HG02852 (cell line): ENCODE results near the gene CCDC90B.
"Not testable (repeated sequence)": the region's sequence is repeated elsewhere in the genome, so short reads cannot be mapped to it uniquely, and the experiment has no call there.

Experiments
- ATAC-seq: cut with Tn5 transposase; IDR thresholded peaks from one replicate; pipeline ENCODE4 v1.9.1; 2021; ENCODE audit warnings: mild to moderate bottlenecking, moderate library complexity; ENCODE audit not compliant: unreplicated experiment

The CCDC90B gene

GRCh38 chr11:83292709-83293456 lies 6.7 kb upstream of the CCDC90B start:
- peak; percentile 80 for ATAC-seq

GRCh38 chr11:83287631-83288030 lies 1.5 kb upstream of the CCDC90B start:
- no peak for ATAC-seq

- ATAC-seq, result peak; percentile 43
Observed at GRCh38 chr11:83285151-83285770, 906 bp downstream of the CCDC90B start.

- no peak for ATAC-seq
Observed at GRCh38 chr11:83284501-83285150, 1.5 kb downstream of the CCDC90B start.

GRCh38 chr11:83282084-83282716 lies 4.0 kb downstream of the CCDC90B start:
- no peak for ATAC-seq

GRCh38 chr11:83280256-83280655 lies 5.9 kb downstream of the CCDC90B start:
- ATAC-seq, result no peak

GRCh38 chr11:83278351-83278750 lies 7.8 kb downstream of the CCDC90B start:
- no peak for ATAC-seq

- ATAC-seq, result no peak
Observed at GRCh38 chr11:83275888-83276641, 10.1 kb downstream of the CCDC90B start.

- ATAC-seq, result no peak
Observed at GRCh38 chr11:83272627-83273026, 13.5 kb downstream of the CCDC90B start.

GRCh38 chr11:83271734-83272133 lies 14.4 kb downstream of the CCDC90B start:
- not testable (repeated sequence) for ATAC-seq

- ATAC-seq, result not testable (repeated sequence)
Observed at GRCh38 chr11:83269080-83269479, 17.1 kb downstream of the CCDC90B start.

- ATAC-seq, result no peak
Observed at GRCh38 chr11:83265331-83265730, 20.8 kb downstream of the CCDC90B start.

- ATAC-seq, result no peak
Observed at GRCh38 chr11:83259559-83259958, 26.6 kb downstream of the CCDC90B start.

GRCh38 chr11:83257761-83258168 lies 28.4 kb downstream of the CCDC90B start:
- no peak for ATAC-seq

GRCh38 chr11:83256602-83257340 lies 29.4 kb downstream of the CCDC90B start:
- ATAC-seq, result no peak

GRCh38 chr11:83255366-83255765 lies 30.8 kb downstream of the CCDC90B start:
- no peak for ATAC-seq

- no peak for ATAC-seq
Observed at GRCh38 chr11:83252941-83253340, 33.2 kb downstream of the CCDC90B start.

GRCh38 chr11:83252266-83252665 lies 33.9 kb downstream of the CCDC90B start:
- ATAC-seq, result no peak

GRCh38 chr11:83249972-83250593 lies 36.1 kb downstream of the CCDC90B start:
- peak; percentile 66 for ATAC-seq

GRCh38 chr11:83249445-83249844 lies 36.7 kb downstream of the CCDC90B start:
- peak; percentile 52 for ATAC-seq
